Trophoblast cell (in vitro differentiated cells and primary cell): ENCODE measurements around the gene RAB34.

Source experiments
- DNase-seq, 2 donors: peaks; one replicate each; pipeline ENCODE4 v3.0.0-alpha.2; 2016
- H2AFZ ChIP-seq: 2 replicates; pipeline ENCODE4 v1.6.1; 2013; ENCODE audit warnings: low read length, moderate library complexity, mild to moderate bottlenecking; ENCODE audit not compliant: insufficient read depth, poor library complexity
- H2AK5ac ChIP-seq: 2 replicates; pipeline ENCODE4 v1.6.1; 2013; ENCODE audit warnings: mild to moderate bottlenecking, low read length
- H2BK120ac ChIP-seq: 2 replicates; pipeline ENCODE4 v1.6.1; 2013; ENCODE audit warnings: low read length, mild to moderate bottlenecking, moderate library complexity; ENCODE audit not compliant: insufficient read depth, poor library complexity
- H2BK12ac ChIP-seq: 2 replicates; pipeline ENCODE4 v1.6.1; 2013; ENCODE audit warnings: mild to moderate bottlenecking, low read length, moderate library complexity
- H2BK5ac ChIP-seq: 2 replicates; pipeline ENCODE4 v1.6.1; 2013; ENCODE audit warnings: low read length, low read depth, moderate library complexity, mild to moderate bottlenecking; ENCODE audit not compliant: poor library complexity
- H3K14ac ChIP-seq: 2 replicates; pipeline ENCODE4 v1.6.1; 2013; ENCODE audit warnings: mild to moderate bottlenecking, low read length
- H3K18ac ChIP-seq: 2 replicates; pipeline ENCODE4 v1.6.1; 2013; ENCODE audit warnings: mild to moderate bottlenecking, low read length
- H3K23ac ChIP-seq: 2 replicates; pipeline ENCODE4 v1.6.1; 2013; ENCODE audit warnings: low read length
- H3K27ac ChIP-seq: 2 replicates; pipeline ENCODE4 v1.5.1; 2013; ENCODE audit warnings: low read depth, mild to moderate bottlenecking, inconsistent platforms, low read length, moderate library complexity
- H3K27me3 ChIP-seq: 2 replicates; pipeline ENCODE4 v1.6.1; 2013; ENCODE audit warnings: inconsistent platforms, mild to moderate bottlenecking, low read length, moderate library complexity; ENCODE audit not compliant: insufficient read depth
- H3K36me3 ChIP-seq, 2 experiments: 1 replicate in 1 of 2; 2 replicates in 1 of 2; pipeline ENCODE4 v1.6.1; 2013; ENCODE audit warnings: low read length in 2 of 2, mild to moderate bottlenecking in 2 of 2, moderate library complexity in 1 of 2; ENCODE audit not compliant: insufficient read depth in 2 of 2, control insufficient read depth in 1 of 2
- H3K4ac ChIP-seq: 2 replicates; pipeline ENCODE4 v1.6.1; 2013; ENCODE audit warnings: low read depth, mild to moderate bottlenecking, low read length, moderate library complexity
- H3K4me1 ChIP-seq, 2 experiments: 1 replicate in 1 of 2; 2 replicates in 1 of 2; pipeline ENCODE4 v1.6.1; 2013; ENCODE audit warnings: low read length in 2 of 2, mild to moderate bottlenecking in 2 of 2, moderate library complexity in 1 of 2; ENCODE audit not compliant: insufficient read depth in 2 of 2, control insufficient read depth in 1 of 2
- H3K4me2 ChIP-seq: 2 replicates; pipeline ENCODE4 v1.6.1; 2013; ENCODE audit warnings: inconsistent platforms, mild to moderate bottlenecking, low read length, moderate library complexity
- H3K4me3 ChIP-seq: 2 replicates; pipeline ENCODE4 v1.5.1; 2013; ENCODE audit warnings: mild to moderate bottlenecking, low read depth, low read length, inconsistent platforms
- H3K79me1 ChIP-seq: one replicate; pipeline ENCODE4 v1.6.1; 2013; ENCODE audit warnings: low read length
- H3K79me2 ChIP-seq: 2 replicates; pipeline ENCODE4 v1.6.1; 2013; ENCODE audit warnings: low read length, mild to moderate bottlenecking; ENCODE audit not compliant: control insufficient read depth, insufficient read depth, poor library complexity
- H3K9ac ChIP-seq: 2 replicates; pipeline ENCODE4 v1.6.1; 2013; ENCODE audit warnings: mild to moderate bottlenecking, low read length
- H3K9me3 ChIP-seq: 2 replicates; pipeline ENCODE4 v1.6.1; 2013; ENCODE audit warnings: low read depth, mild to moderate bottlenecking, control low read depth, inconsistent platforms, low read length; ENCODE audit not compliant: insufficient read depth
- H4K12ac ChIP-seq: 2 replicates; pipeline ENCODE4 v1.6.1; 2013; ENCODE audit warnings: low read depth, mild to moderate bottlenecking, low read length, moderate library complexity
- H4K8ac ChIP-seq: 2 replicates; pipeline ENCODE4 v1.6.1; 2013; ENCODE audit warnings: low read depth, mild to moderate bottlenecking, low read length, moderate library complexity
- H4K91ac ChIP-seq: one replicate; pipeline ENCODE4 v1.6.1; 2013; ENCODE audit warnings: low read depth, mild to moderate bottlenecking, low read length, moderate library complexity
- WGBS: extraction: QIAGEN DNeasy Blood & Tissue Kit; methylation state at CpG from one replicate; pipeline ENCODE4 v1.1.7; 2013; ENCODE audit warnings: missing lambda C conversion rate; ENCODE audit not compliant: insufficient read length, insufficient coverage; ENCODE audit errors: extremely low coverage; 5-methylcytosine and 5-hydroxymethylcytosine counted together

RAB34 gene

GRCh38 chr17:28685366-28685765 is 32.3 kb downstream of the RAB34 start:
- Histone ChIP-seq H4K91ac (no peak overlapping the region), H2BK12ac (no peak overlapping the region)
- no CpG with 5 or more reads among the region's 5 CpGs for WGBS

GRCh38 chr17:28684963-28685362 is 32.7 kb downstream of the RAB34 start:
- no peak overlapping the region for H4K91ac ChIP-seq
- peak in 1 of 2 donors; percentile 4 for DNase-seq
- H3K27me3 ChIP-seq = no peaks in the 10 kb centered on the region
- H3K9me3 ChIP-seq = peaks cover 2% of the 10 kb centered on the region
- no peak overlapping the region for H4K8ac ChIP-seq
- H3K4ac ChIP-seq = no peak overlapping the region
- no peak overlapping the region for H3K23ac ChIP-seq
- H3K9ac ChIP-seq = no peak overlapping the region
- H2BK5ac ChIP-seq = no peak overlapping the region
- H3K14ac ChIP-seq = no peak overlapping the region
- H2BK120ac ChIP-seq = no peak overlapping the region
- H3K18ac ChIP-seq = no peak overlapping the region
- peaks cover 74 to 89% of the 10 kb centered on the region in 2 experiments for H3K36me3 ChIP-seq
- H3K4me1 ChIP-seq = no peaks in the 10 kb centered on the region
- no peak overlapping the region for H2AK5ac ChIP-seq
- H4K12ac ChIP-seq = no peak overlapping the region
- H2BK12ac ChIP-seq = no peak overlapping the region
- no CpG with 5 or more reads among the region's 3 CpGs for WGBS
- no peak overlapping the region for H3K27ac ChIP-seq
- H2AFZ ChIP-seq = no peak overlapping the region
- no peak overlapping the region for H3K4me2 ChIP-seq
- H3K4me3 ChIP-seq = no peak overlapping the region
- no peaks in the 10 kb centered on the region for H3K79me2 ChIP-seq
- H3K79me1 ChIP-seq = no peaks in the 10 kb centered on the region

More at GRCh38 chr17:28685366-28685765, 32.3 kb downstream of the RAB34 start:
- Histone ChIP-seq H3K4ac (no peak overlapping the region), H3K4me2 (no peak overlapping the region), H2BK120ac (no peak overlapping the region), H3K23ac (no peak overlapping the region), H3K9me3 (peaks cover 2% of the 10 kb centered on the region), H2AFZ (no peak overlapping the region), H4K12ac (no peak overlapping the region), H3K27ac (no peak overlapping the region), H3K79me1 (no peaks in the 10 kb centered on the region), H2AK5ac (no peak overlapping the region), H3K9ac (no peak overlapping the region), H4K8ac (no peak overlapping the region), H3K18ac (no peak overlapping the region), H3K36me3 (peaks cover 74 to 90% of the 10 kb centered on the region in 2 experiments), H3K27me3 (no peaks in the 10 kb centered on the region), H3K14ac (no peak overlapping the region), H3K79me2 (no peaks in the 10 kb centered on the region), H3K4me1 (no peaks in the 10 kb centered on the region), H3K4me3 (no peak overlapping the region), H2BK5ac (no peak overlapping the region)
- DNase-seq = no peak

DNA sequence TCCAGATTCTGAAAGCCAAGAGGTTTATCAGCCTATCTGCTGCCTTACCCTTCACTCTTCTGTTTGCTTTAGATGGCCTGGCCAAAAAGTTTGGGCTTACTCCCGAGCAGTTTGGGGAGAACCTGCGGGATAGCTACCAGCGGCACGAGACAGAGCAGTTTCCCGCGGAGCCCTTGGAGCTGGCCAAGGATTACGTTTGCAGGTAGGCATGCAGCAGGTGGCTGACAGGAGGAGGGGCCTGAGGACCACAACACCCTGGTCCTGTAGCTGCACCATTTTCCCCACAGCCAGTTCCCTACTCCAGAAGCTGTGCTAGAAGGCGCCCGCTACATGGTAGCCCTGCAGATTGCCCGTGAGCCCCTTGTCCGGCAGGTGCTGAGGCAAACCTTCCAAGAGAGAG is 35.0 kb downstream of the RAB34 start:
- no peaks in the 10 kb centered on the region for H3K4me1 ChIP-seq
- no peak for DNase-seq
- no peaks in the 10 kb centered on the region for H3K9me3 ChIP-seq
- H4K12ac ChIP-seq = no peak overlapping the region
- no peak overlapping the region for H2BK120ac ChIP-seq
- no peak overlapping the region for H3K4me2 ChIP-seq
- no peak overlapping the region for H2AFZ ChIP-seq
- no peak overlapping the region for H3K27ac ChIP-seq
- no peak overlapping the region for H3K4ac ChIP-seq
- no peak overlapping the region for H3K14ac ChIP-seq
- H3K23ac ChIP-seq = no peak overlapping the region
- no peaks in the 10 kb centered on the region for H3K79me1 ChIP-seq
- no peak overlapping the region for H3K18ac ChIP-seq
- H2BK5ac ChIP-seq = no peak overlapping the region
- H3K27me3 ChIP-seq = no peaks in the 10 kb centered on the region
- H3K79me2 ChIP-seq = no peaks in the 10 kb centered on the region
- H3K9ac ChIP-seq = no peak overlapping the region
- peaks cover 82 to 92% of the 10 kb centered on the region in 2 experiments for H3K36me3 ChIP-seq
- no CpG with 5 or more reads among the region's 11 CpGs for WGBS
- no peak overlapping the region for H2BK12ac ChIP-seq
- H4K8ac ChIP-seq = no peak overlapping the region
- H3K4me3 ChIP-seq = no peak overlapping the region
- no peak overlapping the region for H2AK5ac ChIP-seq
- no peak overlapping the region for H4K91ac ChIP-seq

DNA sequence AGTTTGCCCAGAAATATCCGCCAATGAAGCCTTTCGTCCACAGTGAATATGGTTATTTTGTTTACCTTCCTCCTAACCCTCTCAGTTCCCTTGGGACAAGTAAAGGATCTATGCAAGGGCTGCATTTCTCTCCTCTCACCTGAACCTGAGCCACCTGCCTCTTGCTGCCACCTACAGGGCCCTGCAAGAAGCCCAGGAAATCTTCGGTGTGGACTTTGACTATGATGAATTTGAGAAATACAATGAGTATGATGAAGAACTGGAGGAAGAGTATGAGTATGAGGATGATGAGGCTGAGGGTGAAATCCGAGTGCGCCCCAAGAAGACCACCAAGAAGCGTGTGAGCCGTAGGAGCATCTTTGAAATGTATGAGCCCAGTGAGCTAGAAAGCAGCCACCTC is 41.7 kb downstream of the RAB34 start:
- Histone ChIP-seq H4K12ac (no peak overlapping the region), H3K4me2 (no peak overlapping the region), H3K27me3 (no peaks in the 10 kb centered on the region), H3K4me3 (no peak overlapping the region), H4K91ac (no peak overlapping the region), H2BK5ac (no peak overlapping the region), H3K36me3 (peaks cover 65 to 83% of the 10 kb centered on the region in 2 experiments), H3K14ac (no peak overlapping the region), H2AK5ac (no peak overlapping the region), H3K23ac (no peak overlapping the region), H4K8ac (no peak overlapping the region), H3K9me3 (no peaks in the 10 kb centered on the region), H3K4ac (no peak overlapping the region), H3K79me2 (no peaks in the 10 kb centered on the region), H3K27ac (no peak overlapping the region), H3K9ac (no peak overlapping the region), H2BK120ac (no peak overlapping the region), H3K79me1 (no peaks in the 10 kb centered on the region), H3K18ac (no peak overlapping the region), H2AFZ (no peak overlapping the region), H3K4me1 (no peaks in the 10 kb centered on the region), H2BK12ac (no peak overlapping the region)
- no CpG with 5 or more reads among the region's 7 CpGs for WGBS
- peak; percentile 30 to 66 for DNase-seq
